Mucosa of rectum (tissue), 2 donors: ENCODE data around the gene ANXA3.
"Not testable (repeated sequence)": the region's sequence is repeated elsewhere in the genome, so short reads cannot be mapped to it uniquely, and the experiment has no call there.

Experiments
- H3K27ac ChIP-seq, 2 donors: one replicate each; pipeline ENCODE4 v1.7.0; 2013; ENCODE audit warnings: inconsistent platforms in 2 of 2, low read depth in 2 of 2, low read length in 2 of 2
- H3K27me3 ChIP-seq, 2 donors: one replicate each; pipeline ENCODE4 v1.7.0; 2013; ENCODE audit warnings: low read length in 2 of 2; ENCODE audit not compliant: control insufficient read depth in 2 of 2, insufficient read depth in 2 of 2
- H3K36me3 ChIP-seq, 2 donors: one replicate each; pipeline ENCODE4 v1.7.0; 2013; ENCODE audit warnings: low read length in 2 of 2; ENCODE audit not compliant: control insufficient read depth in 2 of 2, insufficient read depth in 2 of 2
- H3K4me1 ChIP-seq, 2 donors: one replicate each; pipeline ENCODE4 v1.7.0; 2013; ENCODE audit warnings: low read length in 2 of 2, mild to moderate bottlenecking in 1 of 2; ENCODE audit not compliant: control insufficient read depth in 2 of 2, insufficient read depth in 2 of 2
- H3K4me3 ChIP-seq, 2 donors: one replicate each; pipeline ENCODE4 v1.7.0; 2013; ENCODE audit warnings: low read length in 2 of 2
- H3K9ac ChIP-seq, 2 donors: one replicate each; pipeline ENCODE4 v1.7.0; 2013; ENCODE audit warnings: low read length in 2 of 2, low read depth in 1 of 2, mild to moderate bottlenecking in 1 of 2
- H3K9me3 ChIP-seq, 2 donors: one replicate each; pipeline ENCODE4 v1.7.0; 2013; ENCODE audit warnings: low read length in 2 of 2; ENCODE audit not compliant: control insufficient read depth in 2 of 2
- donor health status: healthy.
- donor health status: Normal muscosa, but diverticular disease.

Gene ANXA3

GRCh38 chr4:78591404-78591803 is 39.8 kb downstream of the ANXA3 start:
- H3K4me1 ChIP-seq: peaks cover 8 to 19% of the 10 kb centered on the region in 2 donors
- no peak overlapping the region for H3K4me3 ChIP-seq
- H3K9me3 ChIP-seq: no peaks in the 10 kb centered on the region
- H3K36me3 ChIP-seq: peaks cover 0 to 2% of the 10 kb centered on the region in 2 donors
- H3K27ac ChIP-seq: no peak overlapping the region
- H3K27me3 ChIP-seq: no peaks in the 10 kb centered on the region
- H3K9ac ChIP-seq: no peak overlapping the region

- H3K9me3 ChIP-seq: no peaks in the 10 kb centered on the region
- H3K4me3 ChIP-seq: no peak overlapping the region
- no peaks in the 10 kb centered on the region for H3K36me3 ChIP-seq
- H3K4me1 ChIP-seq: peaks cover 8 to 22% of the 10 kb centered on the region in 2 donors
- no peak overlapping the region for H3K9ac ChIP-seq
- H3K27ac ChIP-seq: no peak overlapping the region
- no peaks in the 10 kb centered on the region for H3K27me3 ChIP-seq
These were observed 40.7 kb downstream of the ANXA3 start for GRCh38 chr4:78592088-78592783.

- H3K4me3 ChIP-seq: no peak overlapping the region
- peak overlapping the region in 1 of 2 donors; percentile 41 for H3K27ac ChIP-seq
- peaks cover 3 to 18% of the 10 kb centered on the region in 2 donors for H3K4me1 ChIP-seq
- no peaks in the 10 kb centered on the region for H3K9me3 ChIP-seq
- H3K9ac ChIP-seq: no peak overlapping the region
- H3K27me3 ChIP-seq: no peaks in the 10 kb centered on the region
- no peaks in the 10 kb centered on the region for H3K36me3 ChIP-seq
These were observed 44.7 kb downstream of the ANXA3 start for GRCh38 chr4:78596111-78596742.

- H3K27me3 ChIP-seq, H3K9ac ChIP-seq, H3K36me3 ChIP-seq, H3K9me3 ChIP-seq, H3K27ac ChIP-seq, H3K4me3 ChIP-seq: not testable (repeated sequence)
- peaks cover 3 to 11% of the 10 kb centered on the region in 2 donors for H3K4me1 ChIP-seq
These were observed 46.9 kb downstream of the ANXA3 start for GRCh38 chr4:78598431-78598830.

DNA sequence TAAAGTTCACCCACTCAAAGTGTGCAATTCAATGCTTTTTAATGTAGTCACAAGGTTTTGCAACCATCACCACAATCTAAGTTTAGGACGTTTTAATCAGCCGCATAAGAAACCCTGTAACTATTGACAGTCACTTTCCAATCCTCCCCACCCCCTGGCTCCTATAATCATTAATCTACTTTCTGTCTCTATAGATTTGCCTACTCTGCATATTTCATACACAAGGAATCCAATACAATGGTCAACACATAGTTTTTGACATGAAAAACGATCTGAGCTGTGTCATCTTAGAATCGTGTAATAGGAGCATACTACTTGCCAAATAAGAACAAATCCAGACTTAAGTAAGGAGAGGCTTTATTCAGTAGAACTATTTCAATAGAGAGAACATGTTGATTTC is 47.6 kb downstream of the ANXA3 start:
- H3K4me1 ChIP-seq: peaks cover 3 to 11% of the 10 kb centered on the region in 2 donors
- H3K27ac ChIP-seq: no peak overlapping the region
- H3K4me3 ChIP-seq: no peak overlapping the region
- H3K9me3 ChIP-seq: no peaks in the 10 kb centered on the region
- H3K36me3 ChIP-seq: no peaks in the 10 kb centered on the region
- no peaks in the 10 kb centered on the region for H3K27me3 ChIP-seq
- no peak overlapping the region for H3K9ac ChIP-seq

- Histone ChIP-seq H3K27ac (no peak overlapping the region), H3K9ac (no peak overlapping the region), H3K27me3 (no peaks in the 10 kb centered on the region), H3K4me3 (no peak overlapping the region), H3K9me3 (no peaks in the 10 kb centered on the region), H3K4me1 (peaks cover 3 to 11% of the 10 kb centered on the region in 2 donors), H3K36me3 (no peaks in the 10 kb centered on the region)
These were observed 48.4 kb downstream of the ANXA3 start for GRCh38 chr4:78599931-78600375.

DNA sequence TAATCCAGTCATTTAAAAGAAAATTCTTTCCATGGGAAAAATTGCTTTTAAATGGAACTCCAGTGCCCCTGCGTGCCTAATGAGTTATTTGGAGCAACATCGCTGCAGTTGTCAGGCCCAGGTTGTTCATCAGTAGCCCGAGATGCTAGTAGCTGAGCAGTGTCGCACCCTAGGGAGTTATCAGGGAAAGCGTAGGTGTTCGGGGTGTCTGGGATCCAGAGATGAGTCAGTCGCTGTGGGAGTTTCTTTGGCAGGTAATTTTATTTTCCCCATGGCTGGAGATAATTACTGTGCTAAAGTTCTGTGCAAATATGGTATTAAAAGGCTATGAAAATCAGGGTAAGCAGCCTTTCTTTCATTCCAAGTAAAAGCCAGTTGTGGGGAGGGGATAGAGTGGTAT is 49.4 kb downstream of the ANXA3 start:
- no peak overlapping the region for H3K9ac ChIP-seq
- no peak overlapping the region for H3K27ac ChIP-seq
- H3K4me3 ChIP-seq: no peak overlapping the region
- no peaks in the 10 kb centered on the region for H3K27me3 ChIP-seq
- H3K9me3 ChIP-seq: no peaks in the 10 kb centered on the region
- no peaks in the 10 kb centered on the region for H3K36me3 ChIP-seq
- H3K4me1 ChIP-seq: peaks cover under 1 to 4% of the 10 kb centered on the region in 2 donors

DNA sequence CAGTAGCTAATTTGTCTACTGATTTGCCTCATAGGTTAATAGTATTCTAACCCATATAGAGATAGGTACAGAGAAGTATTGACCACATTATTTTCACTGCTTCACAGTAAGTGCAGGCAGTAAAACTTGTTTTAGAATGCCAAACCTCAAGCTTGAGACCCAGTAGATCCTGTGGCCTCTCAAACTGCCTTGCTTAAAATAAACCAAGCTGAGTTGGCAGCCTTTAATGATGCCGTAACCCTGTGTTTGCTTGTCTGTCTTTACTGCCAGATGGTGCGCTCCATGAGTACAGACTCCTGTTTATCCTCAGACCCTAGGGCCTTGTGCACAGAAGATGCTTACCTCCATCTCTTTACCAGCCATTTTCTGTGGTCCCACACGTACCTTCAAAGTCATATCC is 50.8 kb downstream of the ANXA3 start:
- no peak overlapping the region for H3K4me3 ChIP-seq
- H3K9ac ChIP-seq: no peak overlapping the region
- H3K4me1 ChIP-seq: no peaks in the 10 kb centered on the region
- no peak overlapping the region for H3K27ac ChIP-seq
- no peaks in the 10 kb centered on the region for H3K36me3 ChIP-seq
- no peaks in the 10 kb centered on the region for H3K27me3 ChIP-seq
- H3K9me3 ChIP-seq: no peaks in the 10 kb centered on the region

DNA sequence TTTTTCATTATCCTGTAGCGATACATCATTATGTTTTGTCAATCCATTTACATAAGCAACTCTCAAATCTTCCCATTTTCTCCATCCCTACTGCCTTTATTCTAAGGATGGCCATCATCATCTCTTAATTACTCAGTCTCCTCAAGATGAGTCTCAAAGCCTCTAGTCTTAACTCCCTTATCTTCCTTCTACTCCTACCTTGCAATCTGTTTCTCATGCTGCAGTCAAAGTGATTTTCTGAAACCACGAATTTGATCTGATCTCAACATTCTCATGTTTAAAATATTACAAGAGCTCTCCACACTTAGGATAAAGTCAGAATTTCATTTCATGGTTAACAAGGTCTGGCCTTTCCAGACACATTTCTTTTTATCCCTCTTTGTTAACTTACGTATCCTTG is 51.8 kb downstream of the ANXA3 start:
- Histone ChIP-seq H3K4me1 (no peaks in the 10 kb centered on the region), H3K36me3 (no peaks in the 10 kb centered on the region), H3K9ac (no peak overlapping the region), H3K9me3 (no peaks in the 10 kb centered on the region), H3K4me3 (no peak overlapping the region), H3K27me3 (no peaks in the 10 kb centered on the region), H3K27ac (no peak overlapping the region)

GRCh38 chr4:78604988-78605387 is 53.4 kb downstream of the ANXA3 start:
- no peaks in the 10 kb centered on the region for H3K4me1 ChIP-seq
- no peak overlapping the region for H3K27ac ChIP-seq
- H3K27me3 ChIP-seq: no peaks in the 10 kb centered on the region
- no peak overlapping the region for H3K4me3 ChIP-seq
- H3K9ac ChIP-seq: no peak overlapping the region
- H3K9me3 ChIP-seq: no peaks in the 10 kb centered on the region
- no peaks in the 10 kb centered on the region for H3K36me3 ChIP-seq
